GM12865 (cell line): ENCODE data around the gene NCAN.

Experiments used
- DNase-seq: peaks from one replicate; pipeline ENCODE4 v3.0.0; 2010; ENCODE audit warnings: low read depth
- H3K4me3 ChIP-seq: 2 replicates; pipeline ENCODE4 v1.5.1; 2011; ENCODE audit warnings: mild to moderate bottlenecking, low read depth, low read length, control low read depth
- TF ChIP-seq, protein P1 (sequence below): IDR thresholded peaks from 2 replicates; pipeline ENCODE4 v1.5.1; 2011; ENCODE audit warnings: low read length, control low read depth, low read depth, inconsistent platforms; ENCODE audit not compliant: insufficient read depth; ENCODE audit errors: missing control alignments

Gene NCAN

DNA sequence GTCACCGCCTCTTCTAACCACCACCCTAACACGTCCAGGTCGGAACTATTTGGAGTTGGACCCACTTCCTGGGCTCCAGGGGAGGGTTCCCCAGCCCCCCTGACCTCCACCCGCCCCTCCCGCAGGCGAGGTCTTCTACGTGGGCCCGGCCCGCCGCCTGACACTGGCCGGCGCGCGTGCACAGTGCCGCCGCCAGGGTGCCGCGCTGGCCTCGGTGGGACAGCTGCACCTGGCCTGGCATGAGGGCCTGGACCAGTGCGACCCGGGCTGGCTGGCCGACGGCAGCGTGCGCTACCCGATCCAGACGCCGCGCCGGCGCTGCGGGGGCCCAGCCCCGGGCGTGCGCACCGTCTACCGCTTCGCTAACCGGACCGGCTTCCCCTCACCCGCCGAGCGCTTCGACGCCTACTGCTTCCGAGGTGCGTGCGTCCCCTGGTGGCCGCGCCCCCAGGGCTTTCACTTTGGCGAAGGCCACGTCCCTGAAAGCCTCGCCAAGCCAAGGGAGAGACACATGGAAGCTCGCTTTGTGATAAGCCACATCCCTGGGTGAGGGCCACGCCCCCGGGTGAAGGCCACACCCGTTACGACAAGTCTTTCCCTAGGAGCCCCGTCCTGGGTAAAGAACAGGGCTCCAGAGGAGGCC is 13.2 kb downstream of the NCAN start:
- peak; percentile 78 for DNase-seq
- TF ChIP-seq, protein P1, sequence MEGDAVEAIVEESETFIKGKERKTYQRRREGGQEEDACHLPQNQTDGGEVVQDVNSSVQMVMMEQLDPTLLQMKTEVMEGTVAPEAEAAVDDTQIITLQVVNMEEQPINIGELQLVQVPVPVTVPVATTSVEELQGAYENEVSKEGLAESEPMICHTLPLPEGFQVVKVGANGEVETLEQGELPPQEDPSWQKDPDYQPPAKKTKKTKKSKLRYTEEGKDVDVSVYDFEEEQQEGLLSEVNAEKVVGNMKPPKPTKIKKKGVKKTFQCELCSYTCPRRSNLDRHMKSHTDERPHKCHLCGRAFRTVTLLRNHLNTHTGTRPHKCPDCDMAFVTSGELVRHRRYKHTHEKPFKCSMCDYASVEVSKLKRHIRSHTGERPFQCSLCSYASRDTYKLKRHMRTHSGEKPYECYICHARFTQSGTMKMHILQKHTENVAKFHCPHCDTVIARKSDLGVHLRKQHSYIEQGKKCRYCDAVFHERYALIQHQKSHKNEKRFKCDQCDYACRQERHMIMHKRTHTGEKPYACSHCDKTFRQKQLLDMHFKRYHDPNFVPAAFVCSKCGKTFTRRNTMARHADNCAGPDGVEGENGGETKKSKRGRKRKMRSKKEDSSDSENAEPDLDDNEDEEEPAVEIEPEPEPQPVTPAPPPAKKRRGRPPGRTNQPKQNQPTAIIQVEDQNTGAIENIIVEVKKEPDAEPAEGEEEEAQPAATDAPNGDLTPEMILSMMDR: peak; percentile 76
- peak overlapping the region; percentile 25 for H3K4me3 ChIP-seq

DNA sequence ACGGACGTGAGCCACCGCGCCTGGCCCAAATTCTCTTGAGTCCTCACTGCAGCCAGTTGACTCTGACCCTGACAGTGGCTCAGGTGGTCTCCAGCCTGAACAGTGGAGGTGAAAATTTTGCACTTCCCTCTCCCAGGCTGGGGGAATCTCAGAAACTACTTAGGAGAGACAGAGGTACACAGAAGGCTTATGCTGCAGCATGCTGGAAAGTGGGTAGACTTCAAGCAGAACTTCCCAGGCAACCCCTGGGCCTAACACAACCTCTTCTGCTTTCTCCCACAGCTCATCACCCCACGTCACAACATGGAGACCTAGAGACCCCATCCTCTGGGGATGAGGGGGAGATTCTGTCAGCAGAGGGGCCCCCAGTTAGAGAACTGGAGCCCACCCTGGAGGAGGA is 14.4 kb downstream of the NCAN start:
- no peak overlapping the region for H3K4me3 ChIP-seq
- TF ChIP-seq, protein P1: no peak
- no peak for DNase-seq

DNA sequence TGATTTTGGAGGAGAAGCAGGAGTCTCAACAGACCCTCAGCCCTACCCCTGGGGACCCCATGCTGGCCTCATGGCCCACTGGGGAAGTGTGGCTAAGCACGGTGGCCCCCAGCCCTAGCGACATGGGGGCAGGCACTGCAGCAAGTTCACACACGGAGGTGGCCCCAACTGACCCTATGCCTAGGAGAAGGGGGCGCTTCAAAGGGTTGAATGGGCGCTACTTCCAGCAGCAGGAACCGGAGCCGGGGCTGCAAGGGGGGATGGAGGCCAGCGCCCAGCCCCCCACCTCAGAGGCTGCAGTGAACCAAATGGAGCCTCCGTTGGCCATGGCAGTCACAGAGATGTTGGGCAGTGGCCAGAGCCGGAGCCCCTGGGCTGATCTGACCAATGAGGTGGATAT is 14.9 kb downstream of the NCAN start:
- no peak overlapping the region for H3K4me3 ChIP-seq
- TF ChIP-seq, protein P1: no peak
- DNase-seq: no peak

DNA sequence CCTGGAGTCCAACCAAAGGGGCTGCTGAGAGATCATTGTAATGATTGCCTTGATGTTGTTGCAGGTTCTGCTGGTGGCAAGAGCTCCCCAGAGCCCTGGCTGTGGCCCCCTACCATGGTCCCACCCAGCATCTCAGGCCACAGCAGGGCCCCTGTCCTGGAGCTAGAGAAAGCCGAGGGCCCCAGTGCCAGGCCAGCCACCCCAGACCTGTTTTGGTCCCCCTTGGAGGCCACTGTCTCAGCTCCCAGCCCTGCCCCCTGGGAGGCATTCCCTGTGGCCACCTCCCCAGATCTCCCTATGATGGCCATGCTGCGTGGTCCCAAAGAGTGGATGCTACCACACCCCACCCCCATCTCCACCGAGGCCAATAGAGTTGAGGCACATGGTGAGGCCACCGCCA is 15.5 kb downstream of the NCAN start:
- H3K4me3 ChIP-seq: no peak overlapping the region
- no peak for DNase-seq
- TF ChIP-seq, protein P1: no peak

DNA sequence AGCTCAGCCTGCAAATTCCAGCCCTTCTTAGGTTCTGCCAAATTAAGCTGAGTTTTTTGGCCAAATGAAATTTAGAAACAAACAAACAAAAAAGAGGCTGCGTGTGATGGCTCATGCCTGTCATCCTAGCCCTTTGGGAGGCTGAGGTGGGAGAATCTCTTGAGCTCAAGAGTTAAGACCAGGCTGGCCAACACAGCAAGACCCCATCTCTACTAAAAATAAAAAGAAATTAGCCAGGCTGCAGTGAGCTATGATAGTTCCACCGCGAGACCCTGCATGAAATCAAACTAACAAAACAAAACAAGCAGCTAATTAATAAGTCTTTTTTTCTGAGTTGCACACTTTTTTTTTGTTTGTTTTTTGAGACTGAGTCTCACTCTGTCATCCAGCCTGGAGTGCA is 17.9 kb downstream of the NCAN start:
- no peak for DNase-seq
- no peak overlapping the region for H3K4me3 ChIP-seq
- TF ChIP-seq, protein P1: no peak

DNA sequence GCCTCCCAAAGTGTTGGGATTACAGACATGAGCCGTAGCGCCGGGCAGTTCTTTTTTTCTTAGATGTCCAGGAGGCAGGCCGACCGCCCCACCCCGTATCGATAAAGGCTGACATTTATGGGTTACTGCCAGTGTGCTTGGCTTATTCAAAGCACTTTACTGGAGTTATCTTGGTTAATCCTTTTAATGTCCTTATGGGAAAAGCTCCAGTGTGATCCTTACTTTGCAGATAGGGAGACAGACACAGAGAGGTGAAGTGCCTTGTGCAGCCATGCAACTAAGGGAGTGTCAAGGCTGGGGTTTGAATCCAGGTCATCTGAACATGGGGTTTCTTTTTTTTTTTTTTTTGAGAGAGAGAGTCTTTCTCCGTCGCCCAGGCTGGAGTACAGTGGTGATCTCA is 19.2 kb downstream of the NCAN start:
- TF ChIP-seq, protein P1: no peak
- H3K4me3 ChIP-seq: no peak overlapping the region
- DNase-seq: no peak

DNA sequence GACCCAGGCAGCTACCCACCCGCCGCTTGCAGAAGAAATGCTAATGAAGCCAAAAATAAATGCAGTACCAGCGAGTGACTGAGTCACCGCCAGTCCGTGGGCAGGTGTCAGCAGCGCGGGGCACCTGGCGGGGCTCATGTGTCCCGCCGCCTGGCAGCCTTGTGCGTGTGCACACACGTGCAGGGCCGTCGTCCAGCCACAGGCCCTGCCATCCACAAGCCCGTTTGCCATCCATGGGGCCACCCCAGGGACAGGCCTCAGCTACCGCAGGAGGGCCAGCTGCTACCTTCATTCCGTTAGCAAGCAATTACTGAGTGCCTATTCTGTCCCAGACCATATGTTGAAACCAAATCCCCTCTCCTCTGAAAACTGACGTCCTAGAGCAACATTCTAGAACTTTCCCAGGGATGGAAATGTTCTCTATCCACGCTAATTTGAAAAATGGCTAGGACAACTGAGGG is 20.5 kb downstream of the NCAN start:
- TF ChIP-seq, protein P1: no peak
- no peak overlapping the region for H3K4me3 ChIP-seq
- DNase-seq: no peak
